Stimulated activated CD8-positive, alpha-beta memory T cell treated with anti-CD3 and anti-CD28 coated beads, Interleukin-4, amount 100 ng/mL, for 24 hours (primary cell): ENCODE data around the gene DNAI1.

Source experiments
- DNase-seq: peaks from one replicate; pipeline ENCODE4 v3.0.0-alpha.2; 2020; ENCODE audit warnings: low read depth

The DNAI1 gene

DNA sequence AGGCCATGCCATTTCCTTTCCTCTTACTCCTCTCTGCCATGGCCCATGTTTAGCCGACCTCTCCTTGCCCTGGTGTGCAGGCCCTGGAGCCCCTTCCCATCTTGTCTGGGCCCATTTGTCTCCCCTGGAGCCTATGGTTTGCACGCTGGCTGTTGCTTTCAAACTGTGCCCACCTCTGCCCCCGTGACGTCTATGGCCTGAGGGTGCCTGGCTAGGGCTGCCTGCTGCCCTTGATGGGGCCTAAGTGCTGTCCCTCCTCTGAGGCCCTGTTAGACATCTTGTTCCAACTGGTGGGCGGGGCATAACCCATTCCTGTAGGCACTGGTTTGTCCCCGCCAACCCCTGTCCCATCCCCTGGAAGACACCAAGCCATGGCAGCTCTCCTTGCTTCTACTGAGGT lies 86.9 kb downstream of the DNAI1 start:
- DNase-seq = no peak

DNA sequence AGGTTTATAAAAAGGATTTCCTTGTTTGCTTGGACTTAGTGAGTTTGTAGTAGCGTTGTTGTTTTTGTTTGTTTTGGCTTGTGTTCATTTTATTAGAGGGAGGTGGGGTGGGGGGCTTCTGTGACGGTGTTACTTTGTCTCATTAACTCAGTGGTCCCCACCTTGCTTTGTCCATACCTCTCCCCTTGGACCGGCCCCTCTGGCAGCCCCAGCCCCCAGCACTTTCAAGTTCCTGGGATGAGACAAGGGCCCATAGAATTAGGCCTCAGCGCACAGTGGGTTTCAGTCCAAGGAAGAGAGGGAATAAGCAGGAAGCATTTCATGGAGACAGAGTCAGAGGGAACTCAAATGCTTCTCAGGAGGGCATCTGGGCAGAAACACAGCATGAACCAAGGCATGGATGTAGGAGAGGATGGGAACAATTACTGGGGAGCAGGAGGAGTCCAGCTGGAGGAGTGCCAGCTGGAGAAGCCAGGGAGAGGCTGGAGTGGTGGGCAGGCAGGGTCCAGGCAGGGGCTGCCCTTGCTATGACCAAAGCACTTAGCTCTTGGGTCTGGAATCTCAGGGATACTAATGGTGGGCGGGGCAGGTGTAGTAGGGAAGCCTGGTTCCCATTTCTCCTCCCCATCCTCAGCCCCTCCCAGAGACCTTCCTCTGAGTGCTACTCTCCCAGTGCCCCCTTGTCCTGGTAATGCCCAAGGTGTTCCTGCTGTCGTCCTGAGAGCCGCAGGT lies 87.7 kb downstream of the DNAI1 start:
- DNase-seq = no peak

DNA sequence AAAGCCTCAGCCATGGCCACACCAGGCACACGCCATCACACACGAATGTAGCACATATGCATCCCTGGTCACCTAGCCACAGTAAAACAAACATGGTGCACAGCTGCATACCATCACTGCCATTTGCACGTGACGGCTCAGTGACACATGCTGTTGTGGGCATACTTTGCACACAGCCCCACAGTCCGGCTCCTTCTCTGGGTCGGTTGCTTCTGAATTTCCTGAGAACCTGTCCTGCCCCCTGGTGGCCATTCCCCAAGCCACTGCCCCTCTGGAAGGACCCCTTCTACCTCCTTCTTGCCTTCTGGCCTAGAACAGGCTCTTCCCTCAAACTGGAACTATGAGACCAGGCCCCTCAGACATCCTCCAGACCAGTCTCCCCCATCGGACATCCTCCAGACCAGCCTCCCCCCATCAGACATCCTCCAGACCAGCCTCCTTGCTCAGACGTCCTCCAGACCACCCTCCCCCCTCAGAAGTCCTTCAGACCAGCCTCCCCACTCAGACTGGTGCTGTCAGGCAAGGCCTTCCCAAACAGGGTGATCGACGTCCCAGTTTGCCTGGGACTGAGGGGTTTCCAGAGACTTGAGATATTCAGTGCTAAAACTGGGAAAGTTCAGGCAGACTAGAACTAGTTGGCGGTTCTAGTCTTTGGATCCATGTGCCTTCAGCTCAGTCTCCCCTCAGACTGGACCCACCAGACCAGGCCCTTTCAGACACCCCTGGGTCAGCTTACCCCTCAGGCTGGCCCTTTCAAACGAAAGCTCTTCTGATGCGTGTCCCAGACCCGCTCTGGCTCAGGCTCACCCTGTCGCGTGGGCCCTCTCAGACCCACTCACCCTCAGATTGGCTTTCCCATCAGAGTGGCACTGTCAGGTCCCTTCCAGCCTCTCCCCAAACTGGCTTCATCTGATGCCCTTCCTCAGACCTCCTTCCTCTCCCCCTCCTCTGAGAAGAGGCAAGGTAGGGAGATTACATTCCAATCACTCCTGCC lies 88.5 kb downstream of the DNAI1 start:
- peak; percentile 45 for DNase-seq

DNA sequence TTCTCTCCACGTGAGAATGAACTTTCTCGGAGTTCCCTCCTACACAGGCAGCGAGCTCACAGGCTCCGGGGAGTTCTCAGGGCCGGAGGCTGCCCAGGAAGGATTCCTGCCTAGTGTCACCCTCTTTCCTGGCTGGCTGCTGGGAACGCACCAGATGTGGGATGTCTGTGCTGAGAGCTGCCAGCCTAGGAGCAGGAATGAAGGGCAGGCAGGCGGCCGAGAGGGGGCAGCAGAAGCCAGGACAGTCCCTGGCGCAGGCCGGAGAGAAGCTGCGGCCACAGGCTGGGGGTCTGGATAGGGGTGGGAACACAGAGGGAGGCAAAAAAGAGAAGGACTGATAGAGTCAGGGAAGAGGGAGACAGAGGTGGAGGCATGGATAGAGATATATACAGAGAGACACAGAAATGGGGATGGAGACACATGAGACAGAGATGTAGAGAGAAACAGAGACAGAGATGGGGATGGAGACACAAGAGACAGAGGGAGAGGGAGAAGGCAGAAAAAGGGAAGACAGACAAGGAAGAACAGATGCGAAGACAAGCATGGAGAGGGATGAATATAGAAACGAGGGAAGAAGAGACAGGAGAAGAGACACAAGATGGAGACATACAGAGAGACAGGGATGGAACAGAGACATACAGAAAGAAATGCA lies 89.5 kb downstream of the DNAI1 start:
- DNase-seq = peak; percentile 22

DNA sequence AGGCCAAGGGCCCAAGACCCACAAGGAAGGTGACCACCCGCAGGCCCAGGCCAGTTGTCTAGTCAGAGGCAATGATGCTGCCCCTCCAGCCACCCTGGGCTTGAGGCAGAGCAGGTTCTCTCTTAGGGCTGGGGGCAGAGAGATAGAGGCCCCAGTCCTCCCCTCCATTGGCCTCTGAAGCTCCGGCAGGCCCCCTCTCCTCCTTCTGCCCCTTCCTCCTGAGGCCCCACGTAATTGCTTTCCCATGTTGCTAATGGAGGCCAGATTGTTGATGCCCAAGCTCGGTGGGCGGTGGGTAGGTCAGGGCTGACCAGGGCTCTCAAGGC lies 90.8 kb downstream of the DNAI1 start:
- no peak for DNase-seq

DNA sequence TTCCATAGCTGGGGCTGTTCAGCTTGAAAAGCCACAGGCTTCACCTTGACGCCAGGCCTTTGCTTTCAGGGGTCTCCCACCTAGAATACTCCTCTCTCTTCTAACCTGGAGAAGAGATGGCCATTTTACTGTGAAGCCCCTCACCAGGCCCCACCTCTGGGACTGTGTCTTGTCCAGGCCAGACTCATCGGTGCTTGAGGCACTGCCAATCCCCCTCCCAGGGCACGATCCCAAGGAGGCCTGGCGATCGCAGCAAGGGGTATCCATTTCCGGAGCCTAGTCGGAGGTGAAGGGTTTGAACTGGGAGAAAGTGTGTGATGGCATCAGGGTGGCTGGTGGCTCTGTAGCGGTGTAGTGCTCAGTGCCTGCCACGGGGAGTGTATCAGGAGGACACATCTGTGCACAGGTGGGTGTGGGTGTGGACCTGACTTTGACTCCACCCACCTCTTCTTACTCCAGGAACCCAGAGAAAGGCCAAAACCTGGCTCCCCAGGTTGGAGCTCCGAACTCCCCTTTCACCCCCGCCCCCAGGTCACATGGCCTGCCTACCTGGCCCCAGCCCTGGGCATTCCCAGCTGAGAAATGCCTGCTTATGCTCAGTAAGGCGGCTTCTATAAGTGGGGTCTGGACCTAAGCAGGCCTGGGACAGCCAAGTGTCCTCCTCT lies 91.5 kb downstream of the DNAI1 start:
- no peak for DNase-seq

DNA sequence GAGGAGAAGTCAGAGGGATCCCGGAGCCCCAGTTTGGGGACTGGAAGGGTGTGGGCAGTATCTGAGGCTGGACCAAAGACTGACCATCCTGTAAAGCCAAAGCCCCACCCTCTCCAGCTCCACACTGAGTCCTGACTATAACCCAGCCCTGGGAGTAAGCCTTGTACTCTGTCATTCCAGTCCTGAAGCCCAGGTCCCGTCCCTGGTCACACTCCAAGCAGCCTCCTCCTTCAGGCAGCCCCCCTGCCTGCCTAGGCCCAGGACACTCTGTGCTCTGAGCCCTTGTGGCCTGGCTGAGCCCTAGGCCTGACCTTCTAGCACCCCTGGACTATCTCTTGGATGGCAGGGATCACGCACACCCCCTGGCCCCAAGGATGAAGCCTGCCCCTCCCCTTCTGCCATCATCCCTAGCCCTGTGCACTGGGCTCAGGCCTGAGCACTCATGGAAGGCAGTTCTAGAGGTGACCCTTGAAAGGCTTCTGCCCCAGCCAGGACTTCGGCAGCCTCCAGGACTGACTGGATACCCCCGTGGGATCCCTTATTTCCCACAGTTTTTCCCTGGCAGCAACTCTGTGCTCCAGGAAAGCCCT lies 92.2 kb downstream of the DNAI1 start:
- no peak for DNase-seq

DNA sequence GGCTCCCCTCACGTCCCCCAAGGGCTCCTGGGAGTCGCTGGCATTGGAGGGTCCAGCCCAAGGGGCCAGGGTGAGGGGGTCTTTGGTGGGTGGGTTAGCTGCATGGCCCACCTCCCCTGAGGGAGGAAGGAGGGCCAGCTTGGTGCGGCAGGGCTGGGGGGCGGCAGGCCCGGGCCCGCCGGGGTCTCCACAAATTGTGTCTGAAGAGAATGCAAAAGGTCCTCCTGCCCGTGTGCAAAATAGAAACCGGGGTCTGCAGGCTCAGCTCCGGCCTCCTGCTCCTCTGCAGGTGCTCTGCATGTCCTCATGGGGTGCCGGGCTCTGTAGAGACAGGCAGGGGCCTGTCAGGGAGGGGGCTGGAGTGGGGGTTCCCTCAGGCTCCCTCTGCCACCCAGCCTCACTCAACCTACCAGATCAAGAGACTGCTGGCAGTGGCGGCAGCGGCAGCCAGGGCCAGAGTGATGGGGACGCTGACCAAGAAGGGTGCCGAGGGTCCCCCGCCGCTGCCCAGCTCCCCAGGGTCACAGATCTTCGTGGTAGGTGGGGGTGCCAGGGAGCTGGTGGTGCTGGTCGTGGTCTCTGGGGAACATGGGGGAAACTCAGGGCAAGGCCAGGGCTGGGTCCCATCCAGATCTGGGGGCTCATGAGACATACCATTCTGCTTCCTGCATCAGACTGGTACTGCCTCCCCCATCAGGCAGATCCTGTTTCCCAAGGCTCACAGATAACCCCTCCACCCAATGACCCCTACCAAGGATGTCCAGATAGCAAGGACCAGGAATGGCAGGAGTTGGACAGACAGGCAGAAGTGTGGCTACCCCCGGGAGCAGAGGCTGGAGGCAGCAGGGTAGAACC lies 93.4 kb downstream of the DNAI1 start:
- DNase-seq = no peak

DNA sequence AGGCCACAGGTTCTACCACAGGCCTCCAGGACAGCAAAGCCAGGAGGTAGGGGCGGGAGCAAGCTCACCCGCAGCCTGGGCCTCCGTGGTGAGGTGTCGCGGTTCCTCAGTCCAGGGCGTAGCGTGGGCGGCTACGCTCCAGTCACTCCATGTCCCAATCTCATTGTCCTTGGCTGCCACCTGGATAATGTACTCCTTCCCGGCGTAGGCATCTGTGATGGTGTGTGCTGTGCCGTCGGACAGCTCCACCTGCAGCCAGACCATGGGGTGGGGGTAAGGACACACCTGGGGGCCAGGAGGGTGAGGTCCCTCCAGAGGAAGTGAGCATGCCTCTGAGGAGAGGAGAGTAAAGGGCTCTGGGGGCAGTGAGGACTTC lies 94.0 kb downstream of the DNAI1 start:
- DNase-seq = no peak

DNA sequence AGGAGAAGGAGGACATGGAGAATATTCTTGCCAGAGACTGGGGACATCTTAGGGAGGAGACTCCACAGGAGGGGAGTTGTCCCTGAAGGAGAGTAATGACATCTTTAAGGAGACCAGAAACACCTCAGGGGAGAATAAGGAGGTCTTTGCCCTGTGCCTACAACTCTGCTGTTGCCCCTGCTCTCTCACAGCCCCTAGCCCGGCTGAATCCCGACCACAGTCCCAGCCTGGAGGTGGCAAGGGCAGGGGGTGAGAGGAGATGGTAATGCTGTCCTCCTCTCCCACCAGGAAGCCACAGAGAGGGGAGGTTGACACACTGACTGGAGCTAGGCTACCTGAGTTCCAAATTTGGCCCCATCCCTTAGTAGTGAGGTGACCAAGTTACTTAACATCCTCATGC lies 94.4 kb downstream of the DNAI1 start:
- DNase-seq = no peak

DNA sequence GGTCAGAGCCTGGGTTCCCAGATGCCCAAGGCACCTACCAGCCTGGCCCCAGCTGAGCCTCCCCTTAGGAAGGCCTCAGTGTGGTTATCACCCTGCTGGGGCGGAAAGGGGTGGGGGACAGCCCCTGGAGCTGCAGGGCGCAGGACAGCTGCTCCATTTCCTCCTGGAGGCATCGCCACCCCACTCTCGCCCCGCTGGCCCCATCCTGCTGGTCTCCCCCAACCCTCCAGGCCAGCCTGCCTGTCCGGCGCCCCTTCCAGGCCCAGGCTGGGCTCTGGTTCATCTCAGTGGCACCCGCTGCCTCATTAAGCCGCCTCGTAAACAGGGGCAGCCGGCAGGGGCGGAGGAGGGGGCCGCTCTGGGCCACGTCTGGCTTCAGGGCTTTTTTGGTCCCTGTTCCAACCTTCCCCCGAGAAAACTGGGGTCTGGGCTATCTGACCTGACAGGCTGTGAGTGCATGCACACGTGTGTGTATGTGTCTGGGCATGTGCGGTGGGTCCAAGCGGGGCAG lies 95.0 kb downstream of the DNAI1 start:
- no peak for DNase-seq

DNA sequence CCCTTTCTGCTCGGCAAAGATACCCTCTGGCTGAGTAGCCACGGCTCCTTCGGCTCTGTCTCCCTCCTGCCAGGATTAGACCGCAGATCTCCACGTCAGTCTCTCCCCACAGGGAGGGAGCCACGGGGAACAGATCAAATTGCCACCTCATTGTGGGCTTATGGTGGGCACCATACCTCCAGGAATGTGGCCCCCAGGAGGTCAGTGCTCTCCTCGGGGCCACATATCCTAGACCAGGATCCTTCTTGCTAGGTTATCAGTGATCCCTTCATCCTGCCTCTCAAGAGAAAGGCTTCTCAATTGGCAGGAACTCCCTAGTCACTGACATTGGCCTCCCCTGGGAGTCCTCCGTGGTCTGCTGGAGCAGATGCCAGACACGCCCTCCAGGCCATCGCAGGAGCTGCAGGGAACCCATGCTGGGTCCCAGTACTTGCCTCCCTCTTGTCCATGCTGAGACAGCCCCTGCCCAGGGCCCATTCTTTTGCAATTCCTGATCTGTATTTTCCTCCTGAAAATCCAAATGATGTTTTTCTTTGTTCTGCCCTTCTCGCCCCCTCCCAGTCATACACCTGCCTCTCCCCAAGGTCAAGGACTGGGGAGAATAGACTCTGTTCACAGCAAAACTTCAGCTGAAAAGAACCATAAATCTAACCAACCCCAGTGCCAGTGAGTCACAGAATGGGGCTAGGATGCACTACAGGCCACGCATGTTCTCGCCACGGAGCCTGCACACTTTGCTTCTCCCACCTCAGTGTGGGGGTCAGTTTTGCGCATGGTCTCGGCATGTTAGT lies 95.8 kb downstream of the DNAI1 start:
- no peak for DNase-seq

DNA sequence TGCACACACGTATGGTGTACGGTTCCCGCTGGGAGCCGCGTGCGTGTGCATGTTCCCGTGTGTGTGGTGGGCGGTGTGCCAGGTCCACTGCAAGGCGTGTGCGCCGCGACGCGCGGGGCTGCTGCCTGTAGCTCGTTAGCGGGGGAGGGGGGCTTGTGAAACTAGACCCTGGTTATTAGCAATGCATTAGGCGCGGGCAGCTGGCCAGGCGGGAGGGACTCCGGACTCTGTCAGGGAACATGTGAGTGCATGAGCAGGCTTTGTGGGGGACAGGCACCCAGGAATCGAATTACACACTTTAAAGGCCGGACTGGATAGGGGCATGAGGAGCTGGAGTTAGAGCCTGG lies 96.4 kb downstream of the DNAI1 start:
- DNase-seq = no peak

DNA sequence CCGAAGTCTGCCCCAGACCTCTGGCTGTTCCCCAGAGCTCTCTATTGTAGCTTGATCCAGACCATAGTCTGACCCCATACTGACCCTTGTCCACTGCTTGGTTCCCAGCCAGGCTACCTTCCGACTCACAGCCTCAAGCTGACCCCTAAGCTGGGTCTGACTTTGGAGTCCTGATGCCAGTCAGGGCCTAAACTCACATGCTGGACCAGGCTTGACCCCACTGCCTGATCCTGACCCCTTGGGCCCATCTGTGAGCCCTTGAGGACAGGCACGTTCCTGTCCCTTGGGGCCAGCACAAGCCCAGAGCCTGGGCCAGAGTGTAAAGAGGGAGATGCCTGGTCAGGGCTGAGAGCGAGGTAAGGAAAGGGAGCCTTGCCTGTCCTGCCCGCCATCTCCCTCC lies 96.9 kb downstream of the DNAI1 start:
- DNase-seq = no peak

DNA sequence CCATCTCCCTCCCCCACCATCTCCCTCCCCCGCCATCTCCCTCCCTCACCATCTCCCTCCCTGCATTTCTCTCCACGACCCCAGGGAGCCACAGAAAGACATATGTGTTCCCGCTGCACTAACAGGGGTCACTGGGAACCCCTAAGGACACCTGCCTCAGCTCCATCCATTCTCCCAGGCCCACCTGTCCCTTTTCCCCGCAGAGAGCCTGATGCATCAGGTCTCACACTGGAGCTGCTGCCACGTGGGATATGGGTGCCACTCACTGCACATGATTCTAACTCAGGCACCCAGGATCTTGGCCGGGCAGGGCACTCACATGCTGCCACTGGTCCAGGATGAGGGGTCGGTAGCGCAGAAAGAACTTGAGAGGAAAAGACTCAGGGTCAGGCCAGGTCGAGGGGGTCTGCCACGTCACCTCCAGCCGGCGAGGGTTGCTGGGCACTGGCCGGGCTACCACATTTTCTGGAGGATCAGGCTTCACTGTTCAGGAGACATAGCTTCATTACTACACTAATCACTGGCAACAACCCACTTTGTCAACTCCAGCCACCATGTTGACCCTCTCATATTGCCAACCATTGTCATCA lies 97.4 kb downstream of the DNAI1 start:
- no peak for DNase-seq

DNA sequence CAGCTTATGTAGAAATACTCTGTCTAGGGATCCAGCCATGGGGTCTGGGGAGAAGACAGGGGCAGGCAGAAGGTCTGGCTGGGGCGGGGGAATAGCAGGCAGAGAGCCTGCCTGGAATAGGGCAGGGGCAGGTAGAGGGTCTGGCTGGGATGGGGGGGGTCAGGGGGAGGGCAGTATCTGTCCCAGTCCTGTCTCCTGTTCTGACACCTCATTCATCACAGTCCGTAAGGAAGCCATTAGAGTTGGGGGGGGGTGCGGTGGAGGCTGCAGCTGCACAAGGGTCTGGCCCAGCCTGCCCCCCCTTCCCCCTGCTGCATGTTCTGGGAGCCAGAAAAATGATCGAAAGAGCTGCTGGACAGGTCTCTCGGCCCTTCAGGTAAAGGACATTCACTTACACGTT lies 98.3 kb downstream of the DNAI1 start:
- no peak for DNase-seq

DNA sequence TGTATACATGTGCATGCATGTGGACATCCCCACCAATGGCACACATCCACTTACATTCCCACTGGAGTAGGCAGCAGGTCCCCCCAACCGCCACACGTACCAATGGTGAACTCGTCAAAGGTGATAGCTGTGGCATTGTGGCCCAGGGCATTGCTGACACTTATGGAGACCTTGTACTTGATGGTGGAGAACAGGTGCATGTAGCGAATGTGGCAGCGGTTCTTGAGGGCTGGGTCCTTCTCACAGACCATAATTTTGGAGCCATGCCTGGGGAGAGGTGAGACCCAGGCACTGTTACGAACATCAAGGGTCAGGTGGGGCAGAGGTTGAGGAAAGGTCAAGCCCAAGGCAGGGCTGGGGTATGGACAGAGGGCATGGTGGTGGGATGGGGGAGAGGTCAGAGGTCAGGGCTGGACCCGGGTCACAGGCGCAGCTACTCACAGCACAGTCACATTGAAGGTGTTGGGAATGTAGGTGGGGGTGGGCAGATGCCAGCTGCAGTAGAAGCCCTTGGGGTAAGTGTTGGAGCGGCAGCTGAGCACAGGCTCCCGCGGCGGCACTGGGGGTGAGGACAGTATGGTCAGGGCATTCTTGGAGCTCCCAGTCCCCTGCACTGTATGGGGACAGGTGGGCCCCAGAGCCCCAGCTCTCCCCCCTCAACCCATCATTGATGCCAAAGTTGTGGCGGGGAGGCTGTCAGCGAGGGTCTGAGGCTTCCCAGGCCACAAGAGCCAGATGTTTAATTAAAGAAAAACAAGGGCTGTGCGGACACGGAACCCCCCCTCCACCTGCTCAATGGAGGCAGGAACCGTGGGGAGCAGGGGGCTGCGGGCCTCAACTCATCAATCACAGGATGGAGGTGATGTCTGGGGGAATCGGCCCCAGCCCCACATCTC lies 99.1 kb downstream of the DNAI1 start:
- no peak for DNase-seq

DNA sequence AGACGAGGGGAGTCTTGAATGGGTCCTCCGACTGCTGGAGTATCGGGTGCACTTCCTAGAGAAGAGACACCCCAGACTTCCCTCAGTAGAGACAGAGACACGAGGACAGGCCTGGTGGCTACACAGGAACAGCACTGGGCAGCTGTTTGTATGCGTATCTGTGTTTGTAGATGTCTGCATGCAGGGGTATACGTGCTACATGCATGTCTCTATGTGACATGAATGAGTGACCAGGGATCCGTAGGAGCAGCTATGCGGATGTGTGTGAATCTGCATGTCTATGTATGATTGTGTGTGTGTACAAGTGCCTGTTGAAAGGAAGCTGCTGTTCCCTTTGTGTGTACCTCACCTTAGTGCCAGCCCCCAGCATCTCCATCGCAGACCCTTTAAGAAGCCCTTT lies 99.8 kb downstream of the DNAI1 start:
- no peak for DNase-seq
